Endothelial cell of hepatic sinusoid (primary cell): ENCODE results near the gene COX8A.

Source experiments
- in situ Hi-C: cut with HindIII; loops from 2 replicates; pipeline ENCODE4 v1.10.0; 2017; ENCODE audit warnings: low sequenced_read_pairs

Gene COX8A

DNA sequence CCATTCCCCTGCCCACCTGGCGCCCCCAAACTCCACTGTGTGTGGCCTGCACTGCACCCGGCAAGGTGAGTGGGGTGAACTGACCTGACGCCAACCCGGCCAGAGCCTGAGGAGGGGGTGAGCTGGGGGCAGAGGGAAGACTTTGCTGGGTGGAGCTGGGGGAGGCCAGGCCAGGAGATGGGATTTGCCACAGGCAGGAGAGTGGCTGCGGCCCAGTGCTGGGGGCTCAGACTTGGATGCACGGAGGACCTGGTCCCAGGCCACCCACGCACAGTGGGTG is 43.5 kb downstream of the COX8A start:
- in situ Hi-C loops = no loop called here

- in situ Hi-C loops = no loop called here
Observed at GRCh38 chr11:64018310-64018709, 43.9 kb downstream of the COX8A start.

- in situ Hi-C loops = loop anchor here (5.0 kb wide), 1 partner anchor 58 kb away; no protein-coding TSS in a partner anchor
Observed at GRCh38 chr11:64019106-64020037, 45.0 kb downstream of the COX8A start.

DNA sequence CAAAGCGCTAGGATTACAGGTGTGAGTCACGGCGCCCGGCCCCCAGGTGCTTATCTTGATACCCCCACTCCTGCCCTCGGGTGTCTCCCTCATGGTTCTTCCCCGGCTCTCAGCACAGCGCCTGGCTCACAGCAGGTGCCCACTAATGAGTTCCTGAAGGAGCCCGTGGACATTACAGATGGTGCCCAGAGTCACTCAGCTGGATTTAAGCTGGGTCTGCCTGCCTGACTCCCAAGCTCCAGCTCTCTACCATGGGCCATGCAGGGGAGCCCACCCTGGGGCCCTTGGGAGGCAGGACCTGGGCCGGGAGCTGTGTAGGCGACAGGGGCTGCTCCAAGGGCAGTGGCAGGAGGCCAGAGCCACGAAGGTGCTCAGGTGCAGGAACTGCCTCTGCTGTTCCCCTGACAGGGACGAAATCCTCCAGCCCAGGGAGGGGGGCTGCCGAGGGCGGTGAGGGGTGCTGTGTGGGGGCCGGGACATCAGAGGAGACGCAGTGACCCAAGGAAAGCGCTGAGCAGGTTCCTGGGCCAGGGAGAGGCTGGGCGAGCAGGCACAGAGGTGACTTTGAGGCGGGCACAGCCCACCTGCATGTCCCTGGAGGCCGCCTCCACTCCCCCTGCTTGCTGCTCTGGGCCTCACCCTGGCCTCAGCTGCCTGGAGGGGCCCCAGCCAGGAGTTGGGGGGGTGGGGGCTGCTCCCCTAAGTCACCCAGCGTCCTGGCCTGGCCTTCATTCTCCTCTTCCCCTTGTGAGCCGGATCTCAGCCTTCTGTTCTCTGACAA is 46.7 kb downstream of the COX8A start:
- in situ Hi-C loops = loop anchor here (5.0 kb wide), 1 partner anchor 56 kb away; no protein-coding TSS in a partner anchor

- in situ Hi-C loops = loop anchor here (5.0 kb wide), 1 partner anchor 56 kb away; no protein-coding TSS in a partner anchor
Observed at GRCh38 chr11:64021757-64022093, 47.3 kb downstream of the COX8A start.

- in situ Hi-C loops = loop anchor here (5.0 kb wide), 1 partner anchor 55 kb away; no protein-coding TSS in a partner anchor
Observed at GRCh38 chr11:64022125-64022784, 47.8 kb downstream of the COX8A start.

- in situ Hi-C loops = loop anchor here (5.0 kb wide), 1 partner anchor 53 kb away; no protein-coding TSS in a partner anchor
Observed at GRCh38 chr11:64023712-64024710, 49.6 kb downstream of the COX8A start.

DNA sequence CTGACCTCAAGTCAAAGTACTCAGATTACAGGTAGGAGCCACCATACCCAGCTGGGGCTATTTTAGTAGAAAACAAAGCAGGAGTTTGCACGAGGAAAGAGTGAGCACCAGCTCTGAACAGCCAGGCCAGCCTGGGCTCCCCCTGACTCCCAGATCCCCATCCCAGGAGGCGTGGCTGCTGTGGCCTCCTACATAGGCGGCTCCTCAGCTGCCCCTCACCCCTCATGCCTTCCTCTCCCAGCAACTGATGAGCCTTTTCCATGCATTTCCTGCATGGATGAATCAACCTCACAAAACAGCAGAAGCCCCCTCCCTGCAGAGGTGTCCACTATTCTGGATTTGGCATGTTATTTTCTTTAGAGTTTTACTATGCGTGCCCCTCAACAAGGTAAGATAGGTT is 50.8 kb downstream of the COX8A start:
- in situ Hi-C loops = no loop called here
